Lower leg skin (tissue), 4 donors: Measurements from ENCODE around the gene IL20RA. TPM values are rescaled to one million over a fixed set of nuclear protein-coding genes. Genes with fewer than 3 reads are reported as not detected.

Experiments used
- DNase-seq, 2 donors: peaks; one replicate each; pipeline ENCODE4 v3.0.0-alpha.2; 2019; ENCODE audit warnings: low spot score in 2 of 2
- H3K4me3 ChIP-seq: fragments of 200-600 bp; sonication (generic); 2 replicates; pipeline ENCODE4 v1.5.1; 2017; ENCODE audit warnings: mild to moderate bottlenecking, low read depth; ENCODE audit not compliant: poor library complexity, severe bottlenecking
- POLR2A ChIP-seq, 2 donors: fragments of 450-650 bp; IDR thresholded peaks; one replicate each; pipeline ENCODE4 v1.6.1; 2016 to 2017; ENCODE audit warnings: antibody characterized with exemption in 2 of 2, mild to moderate bottlenecking in 1 of 2, moderate library complexity in 1 of 2
- WGBS, 2 donors: methylation state at CpG; one replicate each; pipeline ENCODE4 v1.1.5; 2018; 5-methylcytosine and 5-hydroxymethylcytosine counted together
- intact Hi-C: fragments of 100-400 bp; cut with DNase I; formaldehyde crosslinking; loops from one replicate; pipeline ENCODE4 v1.15.0; 2023; ENCODE audit warnings: low total_unique reads
- total RNA-seq, 4 donors: library from RNA; depleted of rRNA; stranded (reverse); fragments of >200 nt; gene quantifications; one replicate each; pipeline ENCODE4 v1.1.0, GENCODE V29; 2016
- TF ChIP-seq, protein P1 (sequence below), 3 donors: fragments of 450-650 bp; IDR thresholded peaks; one replicate each; pipeline ENCODE4 v1.5.1; 2016; ENCODE audit warnings: antibody characterized with exemption in 3 of 3, mild to moderate bottlenecking in 3 of 3, moderate library complexity in 2 of 3

Gene IL20RA
- total RNA-seq, 4 donors from 2014 or later = 70.4 to 199 (median 146) TPM

DNA sequence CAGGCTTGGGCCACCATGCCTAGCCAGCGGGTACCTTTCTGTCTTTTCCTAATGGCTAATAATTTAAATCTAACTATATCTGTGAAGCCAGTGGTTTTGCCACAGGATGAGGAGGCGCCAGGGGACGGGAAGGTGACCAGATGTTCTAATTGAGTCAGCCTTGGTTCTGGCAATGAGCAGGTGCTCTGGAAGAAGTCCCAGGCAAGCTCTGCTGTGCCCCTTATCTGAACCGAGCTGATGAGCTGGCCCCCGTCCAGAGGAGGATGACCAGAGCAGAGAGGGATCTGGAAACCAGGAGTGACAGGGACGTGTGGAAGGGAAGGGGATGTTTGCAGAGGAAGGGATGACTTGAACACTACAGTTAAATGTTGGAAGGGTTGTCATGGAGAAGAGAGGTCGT, 75.9 kb downstream of the IL20RA start:
- intact Hi-C loops = no loop called here
- WGBS, 2 donors = 63 to 74% methylated on average over 7 of the region's 7 CpGs
- TF ChIP-seq POLR2A (IDR thresholded peaks at IDR 0.05) = no peak
- TF ChIP-seq, protein P1, sequence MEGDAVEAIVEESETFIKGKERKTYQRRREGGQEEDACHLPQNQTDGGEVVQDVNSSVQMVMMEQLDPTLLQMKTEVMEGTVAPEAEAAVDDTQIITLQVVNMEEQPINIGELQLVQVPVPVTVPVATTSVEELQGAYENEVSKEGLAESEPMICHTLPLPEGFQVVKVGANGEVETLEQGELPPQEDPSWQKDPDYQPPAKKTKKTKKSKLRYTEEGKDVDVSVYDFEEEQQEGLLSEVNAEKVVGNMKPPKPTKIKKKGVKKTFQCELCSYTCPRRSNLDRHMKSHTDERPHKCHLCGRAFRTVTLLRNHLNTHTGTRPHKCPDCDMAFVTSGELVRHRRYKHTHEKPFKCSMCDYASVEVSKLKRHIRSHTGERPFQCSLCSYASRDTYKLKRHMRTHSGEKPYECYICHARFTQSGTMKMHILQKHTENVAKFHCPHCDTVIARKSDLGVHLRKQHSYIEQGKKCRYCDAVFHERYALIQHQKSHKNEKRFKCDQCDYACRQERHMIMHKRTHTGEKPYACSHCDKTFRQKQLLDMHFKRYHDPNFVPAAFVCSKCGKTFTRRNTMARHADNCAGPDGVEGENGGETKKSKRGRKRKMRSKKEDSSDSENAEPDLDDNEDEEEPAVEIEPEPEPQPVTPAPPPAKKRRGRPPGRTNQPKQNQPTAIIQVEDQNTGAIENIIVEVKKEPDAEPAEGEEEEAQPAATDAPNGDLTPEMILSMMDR (IDR thresholded peaks at IDR 0.05) = no peak

DNA sequence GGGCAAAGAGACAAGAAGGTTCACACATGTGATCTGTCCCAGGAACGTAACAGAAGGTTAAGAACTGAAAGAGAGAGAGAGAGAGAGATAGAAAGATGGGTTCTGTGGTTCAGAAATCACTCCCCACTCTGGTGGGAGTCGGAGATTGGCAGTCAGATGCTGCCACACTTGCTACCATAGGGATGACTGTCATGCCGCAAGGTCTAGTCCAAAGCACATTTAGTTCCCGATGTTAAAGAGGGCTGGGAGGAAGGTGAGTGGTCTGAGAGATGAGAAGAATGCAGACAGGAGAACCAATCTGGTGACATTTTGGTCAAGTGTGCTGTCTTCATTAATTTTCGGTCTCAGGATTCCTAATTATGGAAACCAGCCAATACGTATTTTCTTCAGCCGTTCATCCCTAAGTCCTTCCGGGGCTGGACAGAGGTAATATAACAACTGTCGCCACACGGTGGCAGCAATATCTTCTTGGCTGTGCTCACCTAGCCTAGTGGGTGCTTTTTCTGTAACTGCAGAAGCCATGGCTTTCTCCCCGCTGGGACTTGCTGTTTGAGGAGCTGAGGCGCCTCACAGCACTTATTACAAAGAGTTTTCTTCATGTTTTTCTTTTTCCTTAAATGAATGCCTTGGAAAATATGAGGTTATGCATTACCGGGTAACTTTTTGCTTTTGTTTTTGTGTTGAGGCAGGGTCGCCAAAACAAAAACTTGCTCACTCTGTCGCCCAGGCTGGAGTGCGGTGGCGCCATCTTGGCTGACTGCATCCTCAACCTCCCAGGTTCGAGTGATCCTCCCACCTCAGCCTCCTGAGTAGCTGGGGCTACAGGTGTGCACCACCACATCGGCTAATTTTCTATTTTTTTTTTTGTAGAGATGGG, 76.7 kb downstream of the IL20RA start:
- intact Hi-C loops = no loop called here
- 46 to 47% methylated on average over 19 of the region's 19 CpGs for WGBS, 2 donors
- DNase-seq = peak; percentile 68 to 91
- no peak for TF ChIP-seq POLR2A (IDR thresholded peaks at IDR 0.05)
- TF ChIP-seq, protein P1 (IDR thresholded peaks at IDR 0.05) = no peak
- H3K4me3 ChIP-seq = no peak overlapping the region

More for the DNA sequence above, 75.9 kb downstream of the IL20RA start:
- no peak overlapping the region for H3K4me3 ChIP-seq
- no peak for DNase-seq

DNA sequence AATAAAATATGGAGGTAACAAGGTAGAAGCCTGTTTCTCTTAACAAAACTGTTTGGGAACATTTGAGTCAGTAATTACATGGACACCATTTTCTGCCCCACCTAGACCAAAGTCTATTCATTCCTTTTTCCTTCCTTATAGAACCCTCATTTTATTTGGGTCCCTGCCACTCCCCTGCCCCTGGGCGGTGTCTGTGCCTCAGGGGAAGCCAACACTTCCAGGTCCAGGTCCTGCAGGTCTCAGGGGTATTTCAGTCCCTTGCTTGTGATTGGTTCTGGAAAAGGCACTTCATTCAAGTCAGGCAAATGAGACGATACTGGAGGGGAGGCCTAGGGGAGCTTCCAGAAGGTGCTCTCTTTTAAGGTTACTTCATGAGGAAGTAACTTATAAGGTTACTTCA, 80.4 kb downstream of the IL20RA start:
- DNase-seq = no peak
- WGBS, 2 donors = 79 to 92% methylated on average over 2 of the region's 2 CpGs

DNA sequence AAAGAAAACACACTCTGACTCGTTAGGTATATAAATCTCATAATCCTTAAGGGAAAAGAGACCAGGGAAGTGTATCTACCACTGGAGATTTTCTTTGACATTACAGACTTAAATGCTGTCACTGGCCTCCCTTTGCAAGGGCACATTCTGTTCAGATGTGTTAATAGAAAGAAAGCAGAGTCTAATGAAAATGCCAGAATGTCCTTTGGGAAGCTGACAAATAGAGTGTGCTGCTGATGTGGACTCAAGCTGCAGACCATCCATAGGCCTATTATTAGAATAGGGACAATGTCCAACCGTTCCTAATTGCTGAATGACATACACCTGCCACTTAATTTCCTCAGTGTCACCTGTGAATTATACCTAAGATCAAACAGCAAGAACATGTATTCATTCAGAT, 81.5 kb downstream of the IL20RA start:
- intact Hi-C loops = no loop called here
- TF ChIP-seq, protein P1 (IDR thresholded peaks at IDR 0.05) = no peak
- H3K4me3 ChIP-seq = no peak overlapping the region
- DNase-seq = no peak
- WGBS, 2 donors = 62 to 71% methylated on average over 2 of the region's 2 CpGs

More for the DNA sequence above, 80.4 kb downstream of the IL20RA start:
- TF ChIP-seq POLR2A (IDR thresholded peaks at IDR 0.05) = no peak
- TF ChIP-seq, protein P1 (IDR thresholded peaks at IDR 0.05) = no peak
- H3K4me3 ChIP-seq = no peak overlapping the region
- intact Hi-C loops = no loop called here

DNA sequence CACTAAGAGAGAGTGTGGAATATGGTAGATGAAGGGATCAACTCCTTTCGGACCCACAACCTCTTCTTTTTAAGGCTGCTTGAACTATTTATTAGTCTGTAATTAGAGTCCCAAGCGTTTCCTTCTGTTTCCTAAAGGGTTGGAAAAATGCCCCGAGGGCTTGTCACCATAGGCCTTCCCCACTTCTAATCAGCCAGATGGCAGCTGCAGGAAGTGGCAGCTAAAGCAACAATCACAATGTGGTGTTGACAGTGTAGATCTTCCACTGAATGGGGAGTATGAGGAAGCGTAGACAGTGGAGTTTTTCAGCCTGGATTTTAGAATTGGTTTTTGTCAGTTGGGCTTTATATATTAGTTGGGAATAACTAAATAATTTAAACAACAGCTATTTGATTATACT, 82.1 kb downstream of the IL20RA start:
- no peak overlapping the region for H3K4me3 ChIP-seq
- intact Hi-C loops = no loop called here
- DNase-seq = no peak
- TF ChIP-seq, protein P1 (IDR thresholded peaks at IDR 0.05) = no peak
- no peak for TF ChIP-seq POLR2A (IDR thresholded peaks at IDR 0.05)
- 45 to 49% methylated on average over 4 of the region's 4 CpGs for WGBS, 2 donors
